HG03457 (cell line): Measurements from ENCODE around the gene TOP2A.

Experiments used
- ATAC-seq: cut with Tn5 transposase; IDR thresholded peaks from one replicate; pipeline ENCODE4 v1.9.1; 2021; ENCODE audit warnings: moderate number of reproducible peaks; ENCODE audit not compliant: unreplicated experiment

Gene TOP2A

DNA sequence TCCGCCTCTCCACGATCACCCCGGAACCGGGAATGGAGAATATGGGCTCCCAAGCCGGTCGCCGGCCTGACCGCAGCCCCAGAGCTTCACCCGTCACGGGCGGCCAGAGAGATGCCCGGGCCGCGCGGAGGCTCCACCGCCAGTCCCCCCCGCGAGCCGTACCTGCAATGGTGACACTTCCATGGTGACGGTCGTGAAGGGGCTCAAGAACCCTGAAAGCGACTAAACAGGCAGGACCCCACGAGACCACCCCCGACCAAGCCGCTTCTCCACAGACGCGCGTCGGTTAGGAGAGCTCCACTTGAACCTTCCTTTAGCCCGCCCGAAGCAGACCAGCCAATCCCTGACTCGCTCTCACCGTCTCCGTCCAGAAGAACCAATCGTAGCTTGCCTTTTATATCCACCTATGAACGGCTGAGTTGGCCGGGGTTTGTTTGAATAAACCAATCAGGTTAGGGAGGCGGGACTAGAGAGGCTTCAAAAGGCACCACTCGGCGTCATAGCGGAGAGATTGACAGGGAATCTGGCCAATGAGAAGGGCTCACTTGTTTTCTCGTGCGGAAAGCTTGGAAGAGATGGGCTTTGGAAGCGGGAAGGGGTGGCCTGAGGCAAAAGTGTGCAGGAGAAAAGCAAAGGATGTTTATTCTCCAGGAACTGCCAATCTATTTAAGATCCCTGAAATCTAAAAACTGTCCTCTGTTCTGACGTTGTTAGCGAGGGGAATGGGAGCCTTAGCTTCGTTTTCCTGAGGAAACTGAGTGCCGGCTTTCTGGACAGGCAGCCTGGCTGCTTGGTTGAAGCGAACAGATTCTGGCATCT, at the start of gene TOP2A:
TOP2A (minus strand) TSS at position 288 of the 819 bp plus-strand sequence; CDS start at position 183, 105 bp downstream.
- ATAC-seq, result peak; percentile 83

GRCh38 chr17:40467281-40467867, 49.7 kb upstream of the TOP2A start:
- no peak for ATAC-seq

DNA sequence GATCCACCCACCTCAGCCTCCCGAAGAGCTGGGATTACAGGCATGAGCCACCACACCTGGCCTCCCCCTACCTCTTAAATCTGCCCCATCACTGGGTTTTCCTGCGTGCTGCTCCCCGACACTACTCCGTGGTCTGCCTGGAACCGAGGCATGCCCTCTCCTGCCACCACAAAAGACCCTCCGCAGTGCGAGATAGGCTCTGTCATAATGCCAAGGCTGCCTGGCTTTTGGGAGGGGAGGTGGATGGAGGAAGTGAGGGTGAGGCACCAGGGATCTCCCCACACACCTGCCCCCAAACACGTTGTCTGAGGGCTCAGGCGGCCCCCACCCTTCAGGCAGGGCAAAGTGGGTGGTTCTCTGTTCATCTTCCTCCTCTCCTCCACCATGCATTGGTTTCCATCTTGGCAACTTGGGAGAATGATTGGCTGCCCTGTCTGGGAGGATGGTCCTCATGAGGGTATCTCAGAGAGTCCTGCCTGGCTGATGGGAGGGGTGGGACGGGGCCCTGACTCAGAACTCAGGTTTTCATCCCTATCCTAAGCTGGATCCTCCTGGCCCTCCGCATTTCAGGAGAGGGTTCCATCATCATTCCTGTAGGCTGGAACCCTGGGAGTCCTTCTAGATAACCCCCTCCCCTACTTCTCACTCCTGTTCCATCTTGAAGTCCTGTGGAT, 48.7 kb upstream of the TOP2A start:
- no peak for ATAC-seq

DNA sequence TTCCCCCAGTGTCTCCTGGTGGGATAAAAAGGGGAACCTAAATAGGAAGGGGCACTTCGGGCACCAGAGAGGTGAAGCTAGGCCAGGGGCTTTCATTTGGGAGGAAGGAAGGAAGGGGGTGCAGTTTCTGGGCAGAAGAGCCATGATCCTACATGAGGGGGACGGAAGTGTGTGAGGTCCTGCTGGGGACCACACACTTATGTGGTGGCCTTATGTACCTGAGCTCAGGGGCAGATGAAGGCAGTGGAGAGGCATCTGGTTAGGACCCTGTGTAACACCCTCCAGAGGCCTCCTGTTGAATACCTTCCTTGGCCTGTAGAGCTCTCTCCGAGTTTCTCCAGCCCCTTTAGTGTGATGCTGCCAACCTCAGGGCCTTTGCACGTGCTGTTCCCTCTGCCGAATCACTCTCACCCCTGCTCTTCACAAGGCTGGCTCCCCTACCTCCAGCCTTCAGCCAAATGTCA, 46.7 kb upstream of the TOP2A start:
- no peak for ATAC-seq

DNA sequence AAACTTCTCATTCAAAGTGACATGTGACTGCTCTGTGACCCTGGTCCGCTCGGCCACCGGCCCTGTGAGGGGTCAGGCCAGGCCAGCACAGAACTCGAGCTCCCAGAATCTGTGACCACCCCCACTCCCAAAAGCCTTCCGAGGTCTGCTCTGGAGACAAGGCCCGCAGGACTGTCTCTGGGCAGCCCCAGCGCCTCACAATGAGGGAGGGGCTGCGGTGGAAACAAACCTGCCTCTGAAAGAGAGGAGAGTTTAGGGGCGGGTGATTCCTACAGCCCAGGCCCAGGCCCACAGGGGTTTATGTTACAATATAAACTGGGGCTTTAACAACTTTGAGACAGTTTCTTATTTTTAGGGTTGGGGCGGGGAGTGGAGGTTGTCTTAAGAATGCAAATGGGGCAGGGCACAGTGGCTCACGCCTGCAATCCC, 45.4 kb upstream of the TOP2A start:
- no peak for ATAC-seq

GRCh38 chr17:40462343-40463121, 44.8 kb upstream of the TOP2A start:
- ATAC-seq, result no peak

DNA sequence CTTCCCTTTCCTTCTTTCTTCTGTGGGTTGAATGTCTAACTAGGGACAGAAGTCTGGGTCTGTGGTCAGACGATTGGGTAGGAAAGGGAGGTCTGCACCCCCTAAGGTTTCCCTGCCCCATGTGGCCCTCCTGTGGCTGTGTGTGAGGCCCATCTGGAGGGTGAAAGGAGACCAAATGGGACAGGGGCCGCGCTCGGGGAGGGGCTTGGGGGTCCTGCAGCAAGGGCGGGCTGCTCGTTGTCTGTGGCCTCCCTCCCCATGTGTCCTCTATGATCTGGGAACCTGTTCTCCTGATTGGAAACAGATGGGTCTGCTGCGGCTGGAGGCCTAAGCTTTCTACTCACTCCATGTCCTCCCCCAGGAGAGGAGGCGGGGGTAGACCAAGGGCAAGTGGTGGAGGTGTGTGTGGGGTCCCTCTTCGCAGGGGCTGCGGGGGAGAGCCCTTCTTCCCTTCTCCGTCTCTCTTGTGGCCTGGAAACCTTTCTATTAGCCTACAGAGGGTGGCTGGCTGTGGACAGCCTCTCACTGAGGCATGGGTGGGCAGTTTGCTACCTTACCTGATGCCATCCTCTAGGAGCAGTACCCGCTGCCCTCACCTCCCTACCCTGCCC, 44.1 kb upstream of the TOP2A start:
- no peak for ATAC-seq

DNA sequence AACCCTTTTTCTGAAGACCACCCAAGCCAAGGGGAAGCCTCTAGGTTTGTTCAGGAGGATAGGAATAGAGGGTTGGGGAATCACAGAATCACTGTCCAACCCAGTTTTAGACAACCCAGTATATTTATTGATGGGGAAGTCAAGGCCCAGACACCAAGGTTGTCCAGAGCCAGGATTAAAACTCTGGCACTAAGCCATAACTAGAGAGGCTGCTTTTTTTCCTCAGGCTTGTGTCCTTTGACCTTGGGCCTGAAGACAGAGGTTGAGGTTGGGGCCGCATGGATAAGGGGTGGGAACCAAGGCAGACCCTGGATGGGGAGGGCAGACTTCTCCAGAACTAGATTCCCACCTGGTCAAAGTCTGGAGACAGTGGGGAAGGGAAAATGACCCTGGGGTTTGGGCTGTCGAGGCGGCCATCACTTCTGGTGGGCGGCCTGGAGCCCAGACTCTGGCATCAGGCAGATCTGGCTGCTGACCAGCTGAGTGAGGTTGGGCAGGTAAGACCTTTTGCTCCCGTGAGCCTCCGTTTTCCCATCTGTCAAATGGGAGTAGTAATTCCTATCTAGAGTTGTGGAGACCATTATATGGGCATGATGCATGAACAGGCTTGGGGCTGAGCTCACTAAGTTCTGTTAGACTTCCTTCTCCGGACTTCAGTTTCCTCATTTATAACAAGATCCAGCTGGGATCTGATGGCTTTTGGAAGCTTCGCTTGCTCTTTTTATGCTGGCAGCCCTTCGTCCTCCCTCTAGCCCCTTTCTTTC, 43.5 kb upstream of the TOP2A start:
- ATAC-seq, result no peak

- no peak for ATAC-seq
These were observed 42.9 kb upstream of the TOP2A start for GRCh38 chr17:40460604-40460967.

DNA sequence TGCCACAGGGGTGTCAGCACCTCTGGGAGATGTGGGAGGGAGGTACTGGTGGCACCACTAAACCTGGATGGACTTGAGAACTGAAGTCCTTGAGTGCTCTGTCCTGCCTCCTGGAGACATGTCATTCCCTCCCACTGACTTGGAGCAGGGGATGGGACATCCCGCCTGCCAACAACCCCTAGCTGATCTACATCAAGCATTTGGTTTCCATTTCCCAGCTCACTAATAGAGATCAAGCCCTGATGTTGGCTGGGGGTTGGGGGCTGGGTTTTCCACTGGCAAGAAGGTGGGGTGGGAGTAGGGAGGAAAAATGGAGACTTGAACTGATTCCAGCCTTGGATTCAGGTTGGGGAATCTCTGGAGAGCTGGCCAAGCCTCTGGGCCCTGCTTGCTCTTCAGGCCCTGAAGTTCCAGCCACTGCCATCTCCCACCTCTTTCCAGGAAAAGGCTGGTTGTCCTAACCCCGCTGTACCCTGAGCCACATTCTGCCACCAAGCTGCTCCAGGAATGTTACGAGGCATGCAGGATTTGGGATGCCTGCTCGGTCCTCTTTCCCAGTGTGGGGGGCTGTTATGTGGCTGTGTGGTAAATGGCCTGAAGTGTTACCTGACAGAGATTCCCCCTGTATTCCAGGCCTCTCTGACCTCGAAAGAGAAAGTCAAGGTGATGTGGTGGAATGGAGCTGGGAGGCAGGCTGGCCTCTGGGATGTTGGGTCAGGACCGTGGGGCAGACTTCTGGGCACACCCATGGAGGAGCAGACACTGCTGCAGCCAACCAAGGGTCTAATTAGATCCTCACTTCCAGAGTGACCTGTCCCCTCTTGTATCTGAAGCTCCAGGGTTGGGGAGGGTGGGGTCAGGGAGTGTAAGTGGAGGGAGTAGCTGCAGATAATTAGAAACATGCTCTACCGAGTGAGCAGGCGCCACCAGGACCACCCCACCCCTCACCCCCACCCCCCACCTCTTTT, 42.2 kb upstream of the TOP2A start:
- no peak for ATAC-seq

DNA sequence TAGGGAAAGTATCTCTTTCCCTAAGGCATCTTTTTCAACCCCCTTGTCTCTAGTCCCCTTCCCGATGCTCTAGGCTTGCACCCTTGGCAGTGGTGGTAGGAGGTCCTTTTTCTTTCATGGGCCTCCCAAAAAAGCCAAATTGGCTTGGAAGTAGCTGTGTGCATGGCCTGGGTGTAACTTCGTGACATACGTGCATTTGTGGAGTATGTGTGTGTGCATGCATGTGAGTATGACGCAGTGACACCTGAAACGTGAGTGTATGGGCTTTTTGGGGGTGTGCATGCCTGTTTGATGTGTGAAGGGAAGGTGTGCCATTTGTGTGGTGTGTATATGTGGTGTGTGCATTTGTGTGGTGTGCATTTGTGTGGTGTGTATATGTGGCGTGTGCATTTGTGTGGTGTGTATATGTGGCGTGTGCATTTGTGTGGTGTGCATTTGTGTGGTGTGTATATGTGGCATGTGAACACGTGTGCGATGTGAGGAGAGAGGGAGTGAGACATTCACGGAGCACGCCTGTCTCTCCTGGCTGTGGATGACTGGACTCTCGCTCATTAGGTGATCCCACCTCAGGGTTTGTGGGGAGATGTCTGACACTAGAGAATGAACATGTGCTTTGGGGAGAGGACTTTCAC, 41.3 kb upstream of the TOP2A start:
- no peak for ATAC-seq

GRCh38 chr17:40457964-40458791, 40.5 kb upstream of the TOP2A start:
- ATAC-seq, result no peak

GRCh38 chr17:40457369-40457768, 39.7 kb upstream of the TOP2A start:
- ATAC-seq, result no peak

- ATAC-seq, result no peak
These were observed 38.8 kb upstream of the TOP2A start for GRCh38 chr17:40456396-40456951.

DNA sequence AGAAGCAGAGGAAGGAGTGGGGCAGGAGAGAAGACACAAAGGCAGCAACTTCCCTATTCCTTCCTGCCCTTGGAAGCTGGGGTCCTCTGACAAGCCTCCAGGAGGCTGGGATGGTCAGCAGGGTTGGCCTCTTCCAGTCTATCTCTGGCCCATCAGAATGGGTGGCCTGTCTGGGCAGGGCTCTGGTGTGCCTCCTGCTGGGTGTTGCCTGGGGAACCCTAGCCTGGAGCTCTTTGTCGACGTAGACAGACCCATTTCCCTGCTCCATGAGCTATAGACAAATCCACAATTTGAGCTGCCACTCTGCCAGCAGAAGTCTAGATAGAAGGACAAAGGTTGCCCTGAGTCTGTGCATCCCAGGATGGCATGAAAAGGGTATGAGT, 36.9 kb upstream of the TOP2A start:
- no peak for ATAC-seq

DNA sequence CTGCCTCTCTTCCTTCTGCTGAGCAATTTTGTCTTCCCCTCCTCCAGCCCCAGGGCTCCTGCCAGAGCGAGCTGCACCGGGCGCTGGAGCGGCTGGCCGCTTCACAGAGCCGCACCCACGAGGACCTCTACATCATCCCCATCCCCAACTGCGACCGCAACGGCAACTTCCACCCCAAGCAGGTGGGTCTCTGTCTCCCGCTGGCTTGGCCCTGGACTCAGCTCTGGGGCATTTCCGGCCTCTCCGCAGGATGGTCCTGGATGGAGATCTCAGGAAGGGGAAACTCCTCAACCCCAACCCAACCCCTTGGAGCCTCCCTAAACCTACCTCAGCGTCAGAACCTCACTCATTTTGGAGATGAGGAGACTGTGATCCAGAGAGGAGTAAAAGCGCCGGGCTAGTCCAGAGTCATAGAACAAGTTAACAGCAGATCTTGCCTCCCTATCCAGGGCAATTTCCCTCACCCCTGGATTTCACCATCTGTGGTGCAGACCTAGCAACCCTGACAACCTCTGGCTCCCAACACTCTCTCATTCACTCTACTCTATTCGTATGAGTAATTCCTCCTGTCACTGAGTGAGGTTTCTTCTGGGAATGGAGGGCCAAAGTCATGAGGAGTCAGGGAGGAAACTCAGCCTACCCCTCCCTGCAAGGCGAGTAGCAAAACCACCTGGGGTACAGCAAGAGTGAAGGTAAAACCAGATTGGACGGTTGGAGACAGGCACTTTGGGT, 36.4 kb upstream of the TOP2A start:
- ATAC-seq, result no peak
